Kidney (tissue), 14 donors: ENCODE results near the gene TMEM125. TPM values are rescaled to one million over a fixed set of nuclear protein-coding genes. Genes with fewer than 3 reads are reported as not detected.

ENCODE experiments used
- DNase-seq, 5 donors: peaks; one replicate each; pipeline ENCODE4 v3.0.0-alpha.2; 2013 to 2020
- FAIRE-seq: peaks from 2 replicates; lab custom pipeline; 2012; peaks lifted over from hg19 to GRCh38; lab: Jason Lieb, UNC
- H3K27ac ChIP-seq, 2 donors: one replicate each; pipeline ENCODE4 v1.7.0; 2013; ENCODE audit warnings: low read depth in 2 of 2, low read length in 2 of 2, inconsistent platforms in 1 of 2
- H3K27me3 ChIP-seq: one replicate; pipeline ENCODE4 v1.7.1; 2013; ENCODE audit warnings: low read length, inconsistent platforms; ENCODE audit not compliant: control insufficient read depth, insufficient read depth
- H3K36me3 ChIP-seq, 3 donors: one replicate each; pipeline versions ENCODE4 v1.7.0 to v1.7.1; 2013; ENCODE audit warnings: low read length in 3 of 3, control low read depth in 1 of 3, inconsistent platforms in 1 of 3; ENCODE audit not compliant: insufficient read depth in 3 of 3, control insufficient read depth in 2 of 3
- H3K4me1 ChIP-seq, 3 donors: one replicate each; pipeline versions ENCODE4 v1.7.0 to v1.7.1; 2013; ENCODE audit warnings: low read length in 3 of 3, inconsistent platforms in 1 of 3, low read depth in 1 of 3; ENCODE audit not compliant: control insufficient read depth in 2 of 3, insufficient read depth in 2 of 3
- H3K4me3 ChIP-seq, 3 donors: one replicate each; pipeline versions ENCODE4 v1.7.0 to v1.8.1; 2013; ENCODE audit warnings: low read length in 3 of 3, control low read depth in 1 of 3, inconsistent platforms in 1 of 3
- H3K9ac ChIP-seq, 3 donors: one replicate each; pipeline versions ENCODE4 v1.7.0 to v1.7.1; 2013; ENCODE audit warnings: low read length in 3 of 3, control low read depth in 1 of 3, inconsistent platforms in 1 of 3
- H3K9me3 ChIP-seq, 3 donors: one replicate each; pipeline versions ENCODE4 v1.7.0 to v1.7.1; 2013; ENCODE audit warnings: low read length in 3 of 3, control low read depth in 1 of 3, inconsistent platforms in 1 of 3; ENCODE audit not compliant: control insufficient read depth in 2 of 3, insufficient read depth in 1 of 3
- intact Hi-C: fragments of 100-400 bp; cut with DNase I; formaldehyde crosslinking; loops from one replicate; pipeline ENCODE4 v1.11.1; 2022
- polyA plus RNA-seq: library from polyadenylated mRNA; stranded (reverse); fragments of 350-450 nt; fragmentation: Illumina TruSeq; extraction: RNeasy Lipid Tissue Mini Kit (QIAGEN cat#74804); gene quantifications from one replicate; pipeline ENCODE4 v1.2.3, GENCODE V29; 2014; ENCODE audit warnings: low read depth, low replicate concordance; ENCODE audit not compliant: insufficient read depth
- total RNA-seq: library from RNA; stranded (reverse); fragmentation: NEBNext Ultra II Directional; extraction: Animal tissue kit (Norgen Biotek cat#: 25700); gene quantifications from one replicate; pipeline ENCODE4 v1.2.1, GENCODE V29; 2021
- TF ChIP-seq, protein P1 (sequence below): IDR thresholded peaks from 3 replicates; pipeline ENCODE4 v1.5.1; 2012; ENCODE audit warnings: mild to moderate bottlenecking, moderate library complexity, borderline replicate concordance; ENCODE audit not compliant: insufficient read depth; ENCODE audit errors: extremely low read depth
- donor health status: control.
- donor health status: control.
- donor health status: control.
- donor health status: control.
- donor health status: control.
- donor health status: DM: yes; HTN: yes; CAD: no.
- donor health status: Normal renal cell carcinoma (clear cell type).

The TMEM125 gene
- total and polyA plus RNA-seq, 2 donors from 2014 or later = 17.5 to 22.0 TPM

DNA sequence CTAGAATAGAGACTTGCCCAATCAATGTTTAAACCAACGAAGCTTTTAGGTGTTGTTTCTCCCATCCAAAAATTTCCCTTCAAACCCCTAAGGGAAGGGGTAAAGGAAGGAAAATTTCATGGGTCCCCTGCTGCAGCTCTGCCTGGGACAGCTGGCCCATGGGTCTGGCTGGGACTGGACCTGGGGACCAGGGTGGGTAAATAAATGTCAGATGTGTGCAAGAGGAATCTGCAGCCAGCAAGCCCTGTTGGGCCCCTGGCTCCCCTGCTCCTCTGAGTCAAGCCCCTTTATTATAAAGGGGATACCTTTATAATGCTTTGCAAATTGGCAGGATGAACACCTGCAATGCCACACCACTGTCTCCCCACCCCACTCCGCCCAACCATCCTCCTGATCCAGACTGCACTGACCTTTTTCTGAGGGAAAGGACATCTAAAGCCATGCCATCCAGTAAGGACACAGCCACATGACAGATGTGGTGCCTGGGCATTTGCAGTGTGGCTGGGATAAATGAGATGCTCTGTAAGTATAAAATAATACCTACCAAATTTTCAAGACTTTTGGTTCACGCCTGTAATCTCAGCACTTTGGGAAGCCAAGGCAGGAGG lies 1.9 kb upstream of the TMEM125 start:
- Histone ChIP-seq H3K36me3 (no peaks in the 10 kb centered on the region), H3K27ac (no peak overlapping the region), H3K4me3 (no peak overlapping the region), H3K9me3 (no peaks in the 10 kb centered on the region), H3K27me3 (no peaks in the 10 kb centered on the region), H3K4me1 (peaks cover 0 to 13% (median 7%) of the 10 kb centered on the region in 3 donors), H3K9ac (no peak overlapping the region)
- DNase-seq (peak in 1 of 5 donors; percentile 4), FAIRE-seq (no peak)
- intact Hi-C loops = no loop called here
- TF ChIP-seq, protein P1, sequence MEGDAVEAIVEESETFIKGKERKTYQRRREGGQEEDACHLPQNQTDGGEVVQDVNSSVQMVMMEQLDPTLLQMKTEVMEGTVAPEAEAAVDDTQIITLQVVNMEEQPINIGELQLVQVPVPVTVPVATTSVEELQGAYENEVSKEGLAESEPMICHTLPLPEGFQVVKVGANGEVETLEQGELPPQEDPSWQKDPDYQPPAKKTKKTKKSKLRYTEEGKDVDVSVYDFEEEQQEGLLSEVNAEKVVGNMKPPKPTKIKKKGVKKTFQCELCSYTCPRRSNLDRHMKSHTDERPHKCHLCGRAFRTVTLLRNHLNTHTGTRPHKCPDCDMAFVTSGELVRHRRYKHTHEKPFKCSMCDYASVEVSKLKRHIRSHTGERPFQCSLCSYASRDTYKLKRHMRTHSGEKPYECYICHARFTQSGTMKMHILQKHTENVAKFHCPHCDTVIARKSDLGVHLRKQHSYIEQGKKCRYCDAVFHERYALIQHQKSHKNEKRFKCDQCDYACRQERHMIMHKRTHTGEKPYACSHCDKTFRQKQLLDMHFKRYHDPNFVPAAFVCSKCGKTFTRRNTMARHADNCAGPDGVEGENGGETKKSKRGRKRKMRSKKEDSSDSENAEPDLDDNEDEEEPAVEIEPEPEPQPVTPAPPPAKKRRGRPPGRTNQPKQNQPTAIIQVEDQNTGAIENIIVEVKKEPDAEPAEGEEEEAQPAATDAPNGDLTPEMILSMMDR = no peak

DNA sequence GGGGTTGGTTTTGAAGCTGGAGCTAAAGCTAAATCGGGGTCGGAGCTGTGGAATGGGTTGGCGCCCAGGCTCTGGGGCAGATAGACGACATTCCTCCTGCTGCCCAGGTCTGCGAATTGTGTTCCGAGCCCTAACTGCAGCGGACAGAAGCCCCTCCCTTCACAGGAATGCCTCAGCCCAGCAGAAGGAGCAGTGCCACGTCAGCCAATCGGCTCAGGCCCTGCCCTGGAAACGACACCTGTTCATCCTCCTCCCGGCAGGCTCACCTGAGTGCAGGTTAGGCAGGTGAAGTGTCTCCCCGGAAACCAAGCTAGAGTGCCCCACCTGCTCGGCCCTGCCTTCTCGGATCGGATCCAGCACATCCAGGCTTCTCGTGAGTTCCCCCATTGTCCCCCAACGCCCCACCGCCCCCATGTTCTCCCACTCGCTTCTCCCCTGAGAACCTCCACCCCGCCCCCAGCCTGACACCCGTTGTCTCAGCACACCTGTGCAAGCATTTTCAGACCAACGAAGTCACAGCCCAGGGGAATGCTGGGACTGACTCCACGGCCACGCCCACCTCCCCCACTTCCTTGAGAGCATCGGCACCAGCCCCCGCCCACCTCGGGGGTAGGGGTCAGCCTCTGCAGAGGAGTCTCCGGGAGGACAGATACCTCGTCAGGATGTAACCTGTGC lies 775 bp downstream of the TMEM125 start:
- Histone ChIP-seq H3K36me3 (no peaks in the 10 kb centered on the region), H3K27me3 (no peaks in the 10 kb centered on the region), H3K4me1 (peaks cover 0 to 19% (median 7%) of the 10 kb centered on the region in 3 donors), H3K27ac (peak overlapping the region; percentile 13 to 55), H3K4me3 (peak overlapping the region; percentile 60 to 67 (median 61)), H3K9ac (peak overlapping the region in 2 of 3 donors; percentile 40 to 67), H3K9me3 (no peaks in the 10 kb centered on the region)
- TF ChIP-seq, protein P1 = no peak
- DNase-seq (peak; percentile 79 to 92 (median 82)), FAIRE-seq (no peak)
- intact Hi-C loops = no loop called here

DNA sequence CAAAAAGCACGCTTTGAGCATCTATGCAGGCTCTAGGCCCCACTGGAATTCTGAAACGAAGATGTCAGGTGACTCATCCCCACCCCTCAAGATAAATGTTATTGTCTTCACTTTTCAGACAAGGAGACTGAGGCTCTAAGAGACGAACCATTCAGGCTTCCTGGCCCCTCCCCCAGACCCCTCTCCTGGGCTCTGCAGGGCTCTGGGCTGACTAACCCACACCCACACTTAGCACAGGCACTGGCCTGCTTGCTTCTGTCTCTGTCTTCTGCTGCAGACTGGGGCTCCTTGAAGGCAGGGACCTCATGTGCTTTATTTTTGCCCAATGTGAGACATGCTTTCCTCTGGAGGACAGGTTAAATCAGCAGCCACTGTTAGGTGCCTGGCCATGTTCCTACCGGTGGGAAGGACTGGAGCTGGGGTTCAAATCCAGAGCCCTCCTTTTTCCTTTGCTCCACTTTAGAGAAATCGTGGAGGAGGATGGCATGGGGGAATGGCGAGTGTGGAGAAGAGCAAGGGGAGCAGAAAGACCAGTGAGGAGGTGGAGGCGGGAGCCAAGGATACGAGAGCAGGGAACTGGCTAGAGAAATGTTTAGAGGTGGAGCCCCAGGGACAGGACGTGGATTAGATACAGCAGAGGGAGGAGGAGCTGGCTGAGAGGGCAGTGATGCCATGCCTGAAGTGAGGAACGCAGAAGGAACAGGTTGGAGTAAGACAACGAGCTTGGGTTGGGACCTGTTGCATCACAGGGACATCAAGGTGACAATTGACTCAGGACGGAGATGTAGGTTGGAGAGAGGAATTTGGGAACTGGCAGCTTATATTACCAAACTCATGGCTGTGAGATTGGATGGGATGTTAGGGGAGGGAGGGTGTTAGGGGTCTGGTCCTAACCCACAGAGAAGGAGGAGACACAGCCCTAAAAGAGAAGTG lies 1.7 kb downstream of the TMEM125 start:
- peak overlapping the region; percentile 37 to 67 (median 43) for H3K4me3 ChIP-seq
- no peak for DNase-seq
- intact Hi-C loops = no loop called here
- TF ChIP-seq, protein P1 = no peak
- peak overlapping the region in 1 of 2 donors; percentile 5 for H3K27ac ChIP-seq
- no peaks in the 10 kb centered on the region for H3K36me3 ChIP-seq
- H3K27me3 ChIP-seq = no peaks in the 10 kb centered on the region
- H3K4me1 ChIP-seq = peaks cover 0 to 15% (median 14%) of the 10 kb centered on the region in 3 donors
- H3K9me3 ChIP-seq = no peaks in the 10 kb centered on the region
- FAIRE-seq = no peak
- no peak overlapping the region for H3K9ac ChIP-seq
